ENCODE results near the gene FKBP14. TPM values are rescaled to one million over a fixed set of nuclear protein-coding genes. Genes with fewer than 3 reads are reported as not detected.

The FKBP14 gene, protein sequence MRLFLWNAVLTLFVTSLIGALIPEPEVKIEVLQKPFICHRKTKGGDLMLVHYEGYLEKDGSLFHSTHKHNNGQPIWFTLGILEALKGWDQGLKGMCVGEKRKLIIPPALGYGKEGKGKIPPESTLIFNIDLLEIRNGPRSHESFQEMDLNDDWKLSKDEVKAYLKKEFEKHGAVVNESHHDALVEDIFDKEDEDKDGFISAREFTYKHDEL
- 40.9 and 44.2 TPM in 2 replicates for total RNA-seq

DNA sequence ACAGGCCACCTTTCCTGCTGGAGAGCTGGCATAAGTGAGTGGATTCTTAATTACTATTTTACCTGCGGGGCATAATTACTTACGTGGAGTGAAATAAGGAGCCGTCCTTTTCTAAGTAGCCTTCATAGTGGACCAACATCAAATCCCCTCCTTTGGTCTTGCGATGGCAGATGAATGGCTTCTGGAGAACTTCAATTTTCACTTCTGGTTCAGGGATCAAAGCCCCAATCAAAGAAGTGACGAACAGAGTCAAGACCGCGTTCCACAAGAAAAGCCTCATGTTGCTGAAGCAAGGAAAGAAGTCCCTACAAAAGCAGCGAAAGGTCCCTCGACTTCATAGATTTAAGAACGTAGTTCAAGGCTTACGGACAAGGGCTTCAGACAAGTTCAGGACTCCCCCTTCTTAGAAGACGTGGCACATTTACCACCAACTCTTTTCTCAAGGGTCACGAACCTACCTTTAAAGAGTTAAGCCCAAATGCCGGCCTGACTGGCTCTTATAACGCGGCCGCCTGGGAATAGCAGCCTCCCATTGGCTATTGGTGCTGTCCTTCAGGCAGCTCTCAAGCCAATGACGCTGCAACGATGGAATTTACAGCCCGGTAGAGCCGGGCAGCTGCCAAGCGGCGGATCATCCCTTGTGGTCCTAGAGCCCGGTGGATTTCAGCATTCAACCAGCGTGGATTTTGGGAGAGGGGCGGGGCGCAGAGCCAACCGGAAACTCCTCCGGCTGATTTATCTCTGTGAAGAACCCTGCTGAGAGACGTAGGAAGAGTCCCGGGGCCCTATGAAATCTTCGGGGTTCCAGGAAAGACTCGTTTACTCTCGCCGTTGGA, at the start of gene FKBP14:
Gene FKBP14 (minus strand): TSS at position 474 of the 836 bp plus-strand sequence. CDS start 194 bp downstream, at position 280.
- Histone ChIP-seq H3K4me1 (ENCODE audit: insufficient read depth, low read length) (peaks cover 29% of the 10 kb centered on the region), H3K79me2 (ENCODE audit: insufficient read depth, low read length) (peaks cover 74% of the 10 kb centered on the region), H3K36me3 (ENCODE audit: insufficient read depth, low read length) (peaks cover 4% of the 10 kb centered on the region), H3K27me3 (ENCODE audit: insufficient read depth, low read length) (no peaks in the 10 kb centered on the region), H4K20me1 (ENCODE audit: insufficient read depth, low read length) (peaks cover 30% of the 10 kb centered on the region), H2AFZ (ENCODE audit: low read length) (peak within 1 kb of the TSS; percentile 91), H3K4me3 (ENCODE audit: insufficient read depth, low read length) (peak within 1 kb of the TSS; percentile 82), H3K4me2 (ENCODE audit: insufficient read depth, low read length) (peak within 1 kb of the TSS; percentile 98), H3K27ac (ENCODE audit: low read depth, low read length) (peak within 1 kb of the TSS; percentile 90), H3K9me3 (ENCODE audit: low read depth, low read length) (no peaks in the 10 kb centered on the region)
- TF ChIP-seq, protein P1, sequence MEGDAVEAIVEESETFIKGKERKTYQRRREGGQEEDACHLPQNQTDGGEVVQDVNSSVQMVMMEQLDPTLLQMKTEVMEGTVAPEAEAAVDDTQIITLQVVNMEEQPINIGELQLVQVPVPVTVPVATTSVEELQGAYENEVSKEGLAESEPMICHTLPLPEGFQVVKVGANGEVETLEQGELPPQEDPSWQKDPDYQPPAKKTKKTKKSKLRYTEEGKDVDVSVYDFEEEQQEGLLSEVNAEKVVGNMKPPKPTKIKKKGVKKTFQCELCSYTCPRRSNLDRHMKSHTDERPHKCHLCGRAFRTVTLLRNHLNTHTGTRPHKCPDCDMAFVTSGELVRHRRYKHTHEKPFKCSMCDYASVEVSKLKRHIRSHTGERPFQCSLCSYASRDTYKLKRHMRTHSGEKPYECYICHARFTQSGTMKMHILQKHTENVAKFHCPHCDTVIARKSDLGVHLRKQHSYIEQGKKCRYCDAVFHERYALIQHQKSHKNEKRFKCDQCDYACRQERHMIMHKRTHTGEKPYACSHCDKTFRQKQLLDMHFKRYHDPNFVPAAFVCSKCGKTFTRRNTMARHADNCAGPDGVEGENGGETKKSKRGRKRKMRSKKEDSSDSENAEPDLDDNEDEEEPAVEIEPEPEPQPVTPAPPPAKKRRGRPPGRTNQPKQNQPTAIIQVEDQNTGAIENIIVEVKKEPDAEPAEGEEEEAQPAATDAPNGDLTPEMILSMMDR (IDR thresholded peaks at IDR 0.05; ENCODE audit: extremely low read depth, low read depth, low read length): no peak
- peak; percentile 97 for DNase-seq (ENCODE audit: insufficient read length, low spot score, missing footprints)

DNA sequence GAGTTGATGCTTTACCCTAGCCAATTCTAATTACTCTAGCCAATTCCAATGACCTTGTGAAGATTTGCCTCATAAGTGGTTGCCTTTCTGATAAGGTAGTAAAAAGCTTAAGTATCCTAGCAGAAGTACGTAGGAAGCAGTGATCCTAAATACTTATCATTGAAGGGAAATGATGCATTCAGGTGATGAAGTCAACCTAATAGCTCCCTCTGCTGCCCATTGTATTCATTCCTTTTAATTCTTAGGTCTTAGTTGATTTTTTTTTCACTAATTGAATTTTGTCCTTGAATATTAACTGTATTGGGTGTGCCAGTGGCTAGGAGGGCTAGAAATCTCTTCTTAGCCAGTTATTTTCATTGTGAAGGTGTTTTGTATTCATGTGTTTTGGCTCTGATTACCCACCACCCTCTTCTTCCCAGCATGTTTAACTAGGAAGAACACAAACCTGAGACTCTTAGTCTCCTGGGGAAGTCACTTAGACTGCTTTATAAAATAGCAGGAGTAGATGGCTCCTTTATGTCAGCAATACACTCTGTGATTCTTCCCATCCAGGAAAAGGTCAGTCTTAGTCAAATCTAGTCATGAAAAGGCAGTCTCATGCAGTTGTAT, 48.0 kb upstream of the FKBP14 start:
- H3K4me1 ChIP-seq (ENCODE audit: insufficient read depth, low read length): no peaks in the 10 kb centered on the region
- H3K27me3 ChIP-seq (ENCODE audit: insufficient read depth, low read length): no peaks in the 10 kb centered on the region
- no peaks in the 10 kb centered on the region for H3K9me3 ChIP-seq (ENCODE audit: low read depth, low read length)
- no peaks in the 10 kb centered on the region for H4K20me1 ChIP-seq (ENCODE audit: insufficient read depth, low read length)
- no peaks in the 10 kb centered on the region for H3K79me2 ChIP-seq (ENCODE audit: insufficient read depth, low read length)
- H3K36me3 ChIP-seq (ENCODE audit: insufficient read depth, low read length): peaks cover 8% of the 10 kb centered on the region
- TF ChIP-seq, protein P1 (IDR thresholded peaks at IDR 0.05; ENCODE audit: extremely low read depth, low read depth, low read length): peak; percentile 54
- no peak overlapping the region for H3K4me3 ChIP-seq (ENCODE audit: insufficient read depth, low read length)
- no peak for DNase-seq (ENCODE audit: insufficient read length, low spot score, missing footprints)
- no peak overlapping the region for H3K4me2 ChIP-seq (ENCODE audit: insufficient read depth, low read length)
- no peak overlapping the region for H3K27ac ChIP-seq (ENCODE audit: low read depth, low read length)
- no peak overlapping the region for H2AFZ ChIP-seq (ENCODE audit: low read length)

DNA sequence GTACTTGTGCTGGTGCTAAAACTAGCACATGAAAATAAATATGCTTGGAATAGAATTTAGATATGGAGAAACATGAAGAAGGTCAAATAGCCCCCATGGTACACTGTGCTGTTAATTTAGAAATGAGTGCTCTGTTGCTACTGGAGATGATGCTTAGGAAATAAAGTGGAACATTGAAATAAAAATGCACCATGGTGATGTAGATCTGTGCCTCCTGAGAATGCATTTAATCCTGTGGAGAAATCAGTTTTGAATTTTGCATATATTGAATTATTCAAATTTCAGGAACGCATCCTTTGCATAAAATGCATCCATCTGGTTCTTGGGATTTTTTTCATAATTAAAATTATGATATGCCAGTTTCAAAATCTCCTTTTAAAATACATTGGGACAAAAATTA, 46.2 kb upstream of the FKBP14 start:
- no peak for DNase-seq (ENCODE audit: insufficient read length, low spot score, missing footprints)
- H2AFZ ChIP-seq (ENCODE audit: low read length): no peak overlapping the region
- no peak overlapping the region for H3K4me3 ChIP-seq (ENCODE audit: insufficient read depth, low read length)
- TF ChIP-seq, protein P1 (IDR thresholded peaks at IDR 0.05; ENCODE audit: extremely low read depth, low read depth, low read length): no peak
- no peaks in the 10 kb centered on the region for H3K9me3 ChIP-seq (ENCODE audit: low read depth, low read length)
- no peaks in the 10 kb centered on the region for H3K79me2 ChIP-seq (ENCODE audit: insufficient read depth, low read length)
- H3K4me1 ChIP-seq (ENCODE audit: insufficient read depth, low read length): peaks cover 14% of the 10 kb centered on the region
- no peaks in the 10 kb centered on the region for H3K36me3 ChIP-seq (ENCODE audit: insufficient read depth, low read length)
- H3K27ac ChIP-seq (ENCODE audit: low read depth, low read length): no peak overlapping the region
- H4K20me1 ChIP-seq (ENCODE audit: insufficient read depth, low read length): no peaks in the 10 kb centered on the region
- no peaks in the 10 kb centered on the region for H3K27me3 ChIP-seq (ENCODE audit: insufficient read depth, low read length)
- no peak overlapping the region for H3K4me2 ChIP-seq (ENCODE audit: insufficient read depth, low read length)

DNA sequence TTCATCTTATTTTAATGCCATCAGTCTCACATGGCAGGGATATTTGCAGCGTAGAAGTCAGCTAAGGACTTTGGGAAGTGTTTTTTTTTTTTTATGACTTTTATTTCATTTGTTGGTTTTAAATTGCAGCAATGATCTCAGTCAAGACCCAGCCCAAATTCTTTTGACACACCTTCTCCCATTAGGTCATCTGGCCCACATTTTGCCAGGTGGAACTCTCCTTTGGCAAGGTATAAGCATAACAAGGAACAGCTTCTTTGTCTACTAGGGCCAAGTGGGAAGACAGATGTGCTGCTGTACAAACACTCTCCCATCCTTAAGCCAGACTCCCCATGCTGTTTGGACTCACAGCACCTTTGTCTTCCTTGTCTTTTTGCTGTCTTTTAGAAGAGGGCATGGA, 43.5 kb upstream of the FKBP14 start:
- TF ChIP-seq, protein P1 (IDR thresholded peaks at IDR 0.05; ENCODE audit: extremely low read depth, low read depth, low read length): no peak

More for the DNA sequence above, 43.5 kb upstream of the FKBP14 start:
- no peaks in the 10 kb centered on the region for H3K27me3 ChIP-seq (ENCODE audit: insufficient read depth, low read length)
- no peak overlapping the region for H3K4me2 ChIP-seq (ENCODE audit: insufficient read depth, low read length)
- no peaks in the 10 kb centered on the region for H3K36me3 ChIP-seq (ENCODE audit: insufficient read depth, low read length)
- H3K4me3 ChIP-seq (ENCODE audit: insufficient read depth, low read length): no peak overlapping the region
- no peaks in the 10 kb centered on the region for H4K20me1 ChIP-seq (ENCODE audit: insufficient read depth, low read length)
- no peaks in the 10 kb centered on the region for H3K79me2 ChIP-seq (ENCODE audit: insufficient read depth, low read length)
- no peak for DNase-seq (ENCODE audit: insufficient read length, low spot score, missing footprints)
- H3K27ac ChIP-seq (ENCODE audit: low read depth, low read length): no peak overlapping the region
- peaks cover 16% of the 10 kb centered on the region for H3K4me1 ChIP-seq (ENCODE audit: insufficient read depth, low read length)
- no peaks in the 10 kb centered on the region for H3K9me3 ChIP-seq (ENCODE audit: low read depth, low read length)
- H2AFZ ChIP-seq (ENCODE audit: low read length): no peak overlapping the region
